Liver (tissue), 9 donors: Measurements from ENCODE around the gene CD34. TPM values are rescaled to one million over a fixed set of nuclear protein-coding genes. Genes with fewer than 3 reads are reported as not detected.
A peak's percentile ranks its signal among the peaks of the same experiment; 100 is the strongest.

ENCODE experiments used
- DNase-seq: peaks from one replicate; pipeline ENCODE4 v3.0.0-alpha.2; 2017; ENCODE audit warnings: low spot score
- H3K27ac ChIP-seq, 2 donors: one replicate each; pipeline ENCODE4 v1.7.0; 2013; ENCODE audit warnings: inconsistent platforms in 2 of 2, low read length in 2 of 2, control low read depth in 1 of 2, low read depth in 1 of 2, mild to moderate bottlenecking in 1 of 2
- H3K27me3 ChIP-seq, 4 donors: one replicate each; pipeline versions ENCODE4 v1.6.1 to v1.7.0; 2013; ENCODE audit warnings: low read length in 3 of 4, inconsistent platforms in 1 of 4, mild to moderate bottlenecking in 1 of 4, moderate library complexity in 1 of 4; ENCODE audit not compliant: control insufficient read depth in 4 of 4, insufficient read depth in 4 of 4
- H3K36me3 ChIP-seq, 4 donors: one replicate each; pipeline versions ENCODE4 v1.6.1 to v1.7.0; 2013; ENCODE audit warnings: low read length in 3 of 4, mild to moderate bottlenecking in 3 of 4, low read depth in 1 of 4, moderate library complexity in 1 of 4; ENCODE audit not compliant: control insufficient read depth in 4 of 4, insufficient read depth in 3 of 4
- H3K4me1 ChIP-seq, 4 donors: one replicate each; pipeline versions ENCODE4 v1.6.1 to v1.7.0; 2013; ENCODE audit warnings: low read length in 3 of 4, mild to moderate bottlenecking in 3 of 4, moderate library complexity in 1 of 4; ENCODE audit not compliant: control insufficient read depth in 4 of 4, insufficient read depth in 4 of 4
- H3K4me3 ChIP-seq, 3 donors: one replicate each; pipeline versions ENCODE4 v1.6.1 to v1.7.0; 2013; ENCODE audit warnings: low read length in 3 of 3, control low read depth in 1 of 3, low read depth in 1 of 3, mild to moderate bottlenecking in 1 of 3
- H3K9ac ChIP-seq, 2 donors: one replicate each; pipeline ENCODE4 v1.7.0; 2013; ENCODE audit warnings: low read length in 2 of 2, mild to moderate bottlenecking in 2 of 2, moderate library complexity in 2 of 2, control low read depth in 1 of 2, low read depth in 1 of 2
- H3K9me3 ChIP-seq, 4 donors: one replicate each; pipeline versions ENCODE4 v1.6.1 to v1.7.0; 2013; ENCODE audit warnings: low read length in 3 of 4; ENCODE audit not compliant: control insufficient read depth in 4 of 4
- ATF3 ChIP-seq: IDR thresholded peaks from 2 replicates; pipeline ENCODE4 v1.6.1; 2016; ENCODE audit warnings: antibody characterized with exemption
- FOXA1 ChIP-seq: IDR thresholded peaks from 2 replicates; pipeline ENCODE4 v1.6.1; 2016; ENCODE audit warnings: antibody characterized with exemption
- FOXA2 ChIP-seq: IDR thresholded peaks from 2 replicates; pipeline ENCODE4 v1.6.1; 2016; ENCODE audit warnings: antibody characterized with exemption
- JUND ChIP-seq, 2 donors: IDR thresholded peaks; 2 replicates each; pipeline ENCODE4 v1.6.1; 2016; ENCODE audit warnings: antibody characterized with exemption in 2 of 2
- MAX ChIP-seq: IDR thresholded peaks from 2 replicates; pipeline ENCODE4 v1.6.1; 2016; ENCODE audit warnings: antibody characterized with exemption
- NR2F2 ChIP-seq: IDR thresholded peaks from 2 replicates; pipeline ENCODE4 v1.6.1; 2016; ENCODE audit warnings: antibody characterized with exemption
- RXRA ChIP-seq, 2 donors: IDR thresholded peaks; 2 replicates each; pipeline ENCODE4 v1.6.1; 2017 to 2018; ENCODE audit warnings: antibody characterized with exemption in 2 of 2, mild to moderate bottlenecking in 1 of 2
- SP1 ChIP-seq: IDR thresholded peaks from 2 replicates; pipeline ENCODE4 v1.6.1; 2018; ENCODE audit warnings: antibody characterized with exemption, mild to moderate bottlenecking
- ZBTB33 ChIP-seq: IDR thresholded peaks from 2 replicates; pipeline ENCODE4 v1.6.1; 2016; ENCODE audit warnings: antibody characterized with exemption
- WGBS: extraction: QIAGEN DNeasy Blood & Tissue Kit; methylation state at CpG from one replicate; pipeline ENCODE4 v1.1.7; 2013; 5-methylcytosine and 5-hydroxymethylcytosine counted together
- polyA plus RNA-seq, 2 donors: library from polyadenylated mRNA; stranded (reverse) in 1 of 2; unstranded in 1 of 2; fragments of 200-250 nt in 1 of 2; fragments of >200 nt in 1 of 2; fragmentation: Nextera tagmentation in 1 of 2; extraction: Ambion mirVana in 1 of 2; gene quantifications; one replicate each; pipeline versions ENCODE4 v1.2.1 to v1.2.3, GENCODE V29; 2013 to 2015
- total RNA-seq, 2 donors: library from RNA; depleted of rRNA; stranded (reverse); fragments of >200 nt; gene quantifications; one replicate each; pipeline ENCODE4 v1.2.3, GENCODE V29; 2014
- donor health status: healthy.
- donor health status: healthy.
- donor health status: healthy.
- donor health status: healthy.
- donor health status: healthy.

CD34 gene
- total and polyA plus RNA-seq, 4 donors, result 1.5 to 4.0 (median 1.8) TPM

- Histone ChIP-seq H3K9me3 (no peaks in the 10 kb centered on the region), H3K4me1 (peaks cover 0 to 17% (median 10%) of the 10 kb centered on the region in 4 donors), H3K9ac (peak overlapping the region; percentile 30 to 47), H3K27ac (peak overlapping the region; percentile 55 to 75), H3K36me3 (no peaks in the 10 kb centered on the region), H3K27me3 (no peaks in the 10 kb centered on the region), H3K4me3 (peak overlapping the region; percentile 18 to 73 (median 61))
- no peak for DNase-seq
- 74% methylated on average over 19 of the region's 19 CpGs for WGBS
- TF ChIP-seq JUND (IDR thresholded peaks at IDR 0.05), result no peak
- TF ChIP-seq ATF3, result no peak
- no peak for TF ChIP-seq MAX
Observed at GRCh38 chr1:207867136-207868109, 43.5 kb downstream of the CD34 start.

- Histone ChIP-seq H3K4me3 (no peak overlapping the region), H3K9me3 (no peaks in the 10 kb centered on the region), H3K4me1 (peaks cover 0 to 17% (median 10%) of the 10 kb centered on the region in 4 donors), H3K27ac (peak overlapping the region; percentile 55 to 75), H3K36me3 (no peaks in the 10 kb centered on the region), H3K9ac (no peak overlapping the region), H3K27me3 (no peaks in the 10 kb centered on the region)
- no peak for DNase-seq
- TF ChIP-seq MAX, result no peak
- no peak for TF ChIP-seq FOXA1
- TF ChIP-seq ZBTB33, result no peak
- TF ChIP-seq NR2F2, result no peak
- TF ChIP-seq FOXA2, result no peak
- TF ChIP-seq RXRA (IDR thresholded peaks at IDR 0.05), result no peak
- 76% methylated on average over 9 of the region's 9 CpGs for whole genome bisulfite sequencing
Observed at GRCh38 chr1:207866471-207867135, 44.3 kb downstream of the CD34 start.

GRCh38 chr1:207863893-207864535 lies 46.9 kb downstream of the CD34 start:
- Histone ChIP-seq H3K36me3 (no peaks in the 10 kb centered on the region), H3K4me1 (peaks cover 0 to 17% (median 8%) of the 10 kb centered on the region in 4 donors), H3K9me3 (no peaks in the 10 kb centered on the region), H3K27ac (peak overlapping the region; percentile 12 to 30), H3K9ac (peak overlapping the region in 1 of 2 donors; percentile 20), H3K4me3 (no peak overlapping the region), H3K27me3 (no peaks in the 10 kb centered on the region)
- no peak for DNase-seq
- TF ChIP-seq FOXA1 (no peak), SP1 (no peak)
- 72% methylated on average over 8 of the region's 8 CpGs for WGBS
